ENCODE results near the gene KCNG2. TPM values are rescaled to one million over a fixed set of nuclear protein-coding genes. Genes with fewer than 3 reads are reported as not detected.

The KCNG2 gene
- polyA plus RNA-seq, 1 of the 3 experiments (the other 2 are of a cell fraction): not detected

DNA sequence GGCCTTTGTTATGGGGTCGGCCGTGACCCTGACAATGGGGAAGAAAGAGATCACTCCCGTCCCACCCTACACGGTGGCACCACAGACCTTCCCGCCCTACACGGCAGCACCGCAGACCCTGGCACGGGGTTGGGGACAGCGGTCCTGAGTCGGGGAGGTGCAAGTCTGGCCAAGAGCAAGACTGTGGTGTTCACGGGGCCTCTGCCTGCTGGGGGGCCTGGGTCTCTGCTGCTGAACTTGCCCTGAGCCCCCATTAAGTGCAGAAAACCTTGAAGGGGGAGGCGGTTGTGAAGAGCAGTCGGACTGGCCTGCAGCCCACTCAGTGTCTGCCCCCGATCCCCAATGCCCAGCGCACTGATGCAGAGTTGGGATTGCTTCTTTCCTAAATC lies 77.8 kb downstream of the KCNG2 start:
- Histone ChIP-seq H3K27ac (ENCODE audit: low read depth in 2 of 2, low read length in 1 of 2) (no peak overlapping the region), H3K9me2 (no peaks in the 10 kb centered on the region), H3K79me2 (ENCODE audit: insufficient read depth) (no peaks in the 10 kb centered on the region), H3K4me2 (no peak overlapping the region), H3K9me3 (no peaks in the 10 kb centered on the region), H3K4me1 (ENCODE audit: control insufficient read depth in 1 of 2, insufficient read depth in 2 of 2, low read depth in 1 of 2, low read length in 1 of 2) (no peaks in the 10 kb centered on the region; a peak in 1 of 4 replicates), H3K36me3 (replicated peaks in 1 of 2; ENCODE audit: control insufficient read depth in 1 of 2, insufficient read depth in 2 of 2, low read length in 1 of 2) (no peaks in the 10 kb centered on the region), H2AFZ (ENCODE audit: low read depth) (no peak overlapping the region), H3F3A (replicated peaks; ENCODE audit: insufficient read depth) (no peaks in the 10 kb centered on the region), H4K20me1 (ENCODE audit: insufficient read depth) (no peaks in the 10 kb centered on the region), H3K27me3 (ENCODE audit: insufficient read depth) (peaks cover 71% of the 10 kb centered on the region), H3K9ac (no peak overlapping the region), H3K4me3 (ENCODE audit: low read depth in 2 of 2, low read length in 1 of 2) (no peak overlapping the region)
- WGBS (ENCODE audit: low lambda C conversion rate): 51% methylated on average over 14 of the region's 15 CpGs
- TF ChIP-seq, protein P1, sequence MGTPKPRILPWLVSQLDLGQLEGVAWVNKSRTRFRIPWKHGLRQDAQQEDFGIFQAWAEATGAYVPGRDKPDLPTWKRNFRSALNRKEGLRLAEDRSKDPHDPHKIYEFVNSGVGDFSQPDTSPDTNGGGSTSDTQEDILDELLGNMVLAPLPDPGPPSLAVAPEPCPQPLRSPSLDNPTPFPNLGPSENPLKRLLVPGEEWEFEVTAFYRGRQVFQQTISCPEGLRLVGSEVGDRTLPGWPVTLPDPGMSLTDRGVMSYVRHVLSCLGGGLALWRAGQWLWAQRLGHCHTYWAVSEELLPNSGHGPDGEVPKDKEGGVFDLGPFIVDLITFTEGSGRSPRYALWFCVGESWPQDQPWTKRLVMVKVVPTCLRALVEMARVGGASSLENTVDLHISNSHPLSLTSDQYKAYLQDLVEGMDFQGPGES (IDR thresholded peaks at IDR 0.05; ENCODE audit: low read depth, low read length): no peak
- TF ChIP-seq MEF2A (IDR thresholded peaks at IDR 0.05; ENCODE audit: borderline replicate concordance, low read depth): no peak
- TF ChIP-seq TCF12 (IDR thresholded peaks at IDR 0.05): no peak
- TF ChIP-seq EP300 (IDR thresholded peaks at IDR 0.05; ENCODE audit: borderline replicate concordance in 1 of 2, low read depth in 1 of 2, low read length in 1 of 2): no peak
- no peak for TF ChIP-seq FOXJ3 (CRISPR knock-in tag; IDR thresholded peaks at IDR 0.05)
- TF ChIP-seq, protein P2, sequence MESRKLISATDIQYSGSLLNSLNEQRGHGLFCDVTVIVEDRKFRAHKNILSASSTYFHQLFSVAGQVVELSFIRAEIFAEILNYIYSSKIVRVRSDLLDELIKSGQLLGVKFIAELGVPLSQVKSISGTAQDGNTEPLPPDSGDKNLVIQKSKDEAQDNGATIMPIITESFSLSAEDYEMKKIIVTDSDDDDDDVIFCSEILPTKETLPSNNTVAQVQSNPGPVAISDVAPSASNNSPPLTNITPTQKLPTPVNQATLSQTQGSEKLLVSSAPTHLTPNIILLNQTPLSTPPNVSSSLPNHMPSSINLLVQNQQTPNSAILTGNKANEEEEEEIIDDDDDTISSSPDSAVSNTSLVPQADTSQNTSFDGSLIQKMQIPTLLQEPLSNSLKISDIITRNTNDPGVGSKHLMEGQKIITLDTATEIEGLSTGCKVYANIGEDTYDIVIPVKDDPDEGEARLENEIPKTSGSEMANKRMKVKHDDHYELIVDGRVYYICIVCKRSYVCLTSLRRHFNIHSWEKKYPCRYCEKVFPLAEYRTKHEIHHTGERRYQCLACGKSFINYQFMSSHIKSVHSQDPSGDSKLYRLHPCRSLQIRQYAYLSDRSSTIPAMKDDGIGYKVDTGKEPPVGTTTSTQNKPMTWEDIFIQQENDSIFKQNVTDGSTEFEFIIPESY (IDR thresholded peaks at IDR 0.05; ENCODE audit: borderline replicate concordance, low read depth): no peak
- no peak for TF ChIP-seq GATA2 (CRISPR knock-in tag; IDR thresholded peaks at IDR 0.05)
- TF ChIP-seq, protein P3, sequence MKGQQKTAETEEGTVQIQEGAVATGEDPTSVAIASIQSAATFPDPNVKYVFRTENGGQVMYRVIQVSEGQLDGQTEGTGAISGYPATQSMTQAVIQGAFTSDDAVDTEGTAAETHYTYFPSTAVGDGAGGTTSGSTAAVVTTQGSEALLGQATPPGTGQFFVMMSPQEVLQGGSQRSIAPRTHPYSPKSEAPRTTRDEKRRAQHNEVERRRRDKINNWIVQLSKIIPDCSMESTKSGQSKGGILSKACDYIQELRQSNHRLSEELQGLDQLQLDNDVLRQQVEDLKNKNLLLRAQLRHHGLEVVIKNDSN (IDR thresholded peaks at IDR 0.05; ENCODE audit: borderline replicate concordance, low read depth): no peak
- TF ChIP-seq JUND (IDR thresholded peaks at IDR 0.05): no peak
- TF ChIP-seq NFIC (IDR thresholded peaks at IDR 0.05; ENCODE audit: borderline replicate concordance): no peak
- TF ChIP-seq, protein P4, sequence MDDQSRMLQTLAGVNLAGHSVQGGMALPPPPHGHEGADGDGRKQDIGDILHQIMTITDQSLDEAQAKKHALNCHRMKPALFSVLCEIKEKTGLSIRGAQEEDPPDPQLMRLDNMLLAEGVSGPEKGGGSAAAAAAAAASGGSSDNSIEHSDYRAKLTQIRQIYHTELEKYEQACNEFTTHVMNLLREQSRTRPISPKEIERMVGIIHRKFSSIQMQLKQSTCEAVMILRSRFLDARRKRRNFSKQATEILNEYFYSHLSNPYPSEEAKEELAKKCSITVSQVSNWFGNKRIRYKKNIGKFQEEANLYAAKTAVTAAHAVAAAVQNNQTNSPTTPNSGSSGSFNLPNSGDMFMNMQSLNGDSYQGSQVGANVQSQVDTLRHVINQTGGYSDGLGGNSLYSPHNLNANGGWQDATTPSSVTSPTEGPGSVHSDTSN (IDR thresholded peaks at IDR 0.05): no peak
- no peak for TF ChIP-seq FOSL2 (IDR thresholded peaks at IDR 0.05; ENCODE audit: borderline replicate concordance, low read depth)
- TF ChIP-seq SIN3A (IDR thresholded peaks at IDR 0.05; ENCODE audit: borderline replicate concordance, low read depth, low read length): no peak
- TF ChIP-seq, protein P5, sequence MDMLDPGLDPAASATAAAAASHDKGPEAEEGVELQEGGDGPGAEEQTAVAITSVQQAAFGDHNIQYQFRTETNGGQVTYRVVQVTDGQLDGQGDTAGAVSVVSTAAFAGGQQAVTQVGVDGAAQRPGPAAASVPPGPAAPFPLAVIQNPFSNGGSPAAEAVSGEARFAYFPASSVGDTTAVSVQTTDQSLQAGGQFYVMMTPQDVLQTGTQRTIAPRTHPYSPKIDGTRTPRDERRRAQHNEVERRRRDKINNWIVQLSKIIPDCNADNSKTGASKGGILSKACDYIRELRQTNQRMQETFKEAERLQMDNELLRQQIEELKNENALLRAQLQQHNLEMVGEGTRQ (IDR thresholded peaks at IDR 0.05; ENCODE audit: borderline replicate concordance, low read depth, low read length): no peak
- no peak for TF ChIP-seq TAF1 (IDR thresholded peaks at IDR 0.05; ENCODE audit: borderline replicate concordance, low read depth, low read length)
- TF ChIP-seq MXI1 (IDR thresholded peaks at IDR 0.05; ENCODE audit: low read depth, low read length): no peak
- TF ChIP-seq, protein P6, sequence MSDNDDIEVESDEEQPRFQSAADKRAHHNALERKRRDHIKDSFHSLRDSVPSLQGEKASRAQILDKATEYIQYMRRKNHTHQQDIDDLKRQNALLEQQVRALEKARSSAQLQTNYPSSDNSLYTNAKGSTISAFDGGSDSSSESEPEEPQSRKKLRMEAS (IDR thresholded peaks at IDR 0.05; ENCODE audit: low read depth): no peak
- no peak for TF ChIP-seq SMC3 (IDR thresholded peaks at IDR 0.05; ENCODE audit: low read depth, low read length)
- DNase-seq: no peak
- CTCF ChIA-PET: no interaction called here
- POLR2A ChIA-PET: no interaction called here

Measured in SK-N-SH (cell line).